Activated CD8-positive, alpha-beta memory T cell treated with anti-CD3 and anti-CD28 coated beads for 24 hours (primary cell): ENCODE data around the gene ARNT2.

ENCODE experiments used
- DNase-seq: peaks from one replicate; pipeline ENCODE4 v3.0.0-alpha.2; 2020

ARNT2 gene

DNA sequence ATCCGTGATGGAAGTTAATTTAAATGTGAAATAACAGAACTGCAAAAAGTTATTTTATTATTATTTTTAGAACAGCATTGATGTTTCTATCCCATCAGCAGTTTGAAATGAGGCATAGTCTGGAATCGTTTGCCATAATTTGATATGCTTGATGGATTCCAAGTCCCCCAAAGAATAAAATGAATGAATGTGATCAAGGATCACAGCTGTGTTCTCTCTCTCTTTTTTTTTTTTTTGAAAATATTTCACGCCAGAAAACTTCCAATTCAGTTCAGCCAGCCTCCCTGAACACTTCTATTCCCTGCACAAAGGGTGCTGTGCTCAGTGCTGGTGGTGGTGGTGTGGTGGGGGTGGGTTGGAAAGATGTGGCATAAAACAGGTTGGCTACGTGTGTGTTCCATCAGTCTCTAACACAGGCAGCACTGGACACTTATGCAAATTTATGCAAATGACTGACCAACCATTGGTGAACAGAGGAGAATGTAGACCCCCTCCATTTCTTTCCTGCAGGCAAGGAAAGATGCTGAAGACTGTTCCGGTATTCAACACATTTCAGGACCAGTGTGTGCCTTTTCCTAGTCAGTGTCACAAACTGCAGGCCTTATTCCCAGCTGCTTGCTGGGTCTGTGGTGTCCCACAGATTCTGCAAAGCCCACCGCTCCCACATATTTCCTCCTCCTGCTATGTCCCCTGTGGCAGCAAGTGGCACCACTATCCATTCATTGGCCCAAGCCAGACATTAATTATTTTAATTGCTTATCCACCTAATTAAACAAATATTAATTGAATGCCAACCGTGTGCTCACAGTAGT lies 10.6 kb downstream of the ARNT2 start:
- no peak for DNase-seq

DNA sequence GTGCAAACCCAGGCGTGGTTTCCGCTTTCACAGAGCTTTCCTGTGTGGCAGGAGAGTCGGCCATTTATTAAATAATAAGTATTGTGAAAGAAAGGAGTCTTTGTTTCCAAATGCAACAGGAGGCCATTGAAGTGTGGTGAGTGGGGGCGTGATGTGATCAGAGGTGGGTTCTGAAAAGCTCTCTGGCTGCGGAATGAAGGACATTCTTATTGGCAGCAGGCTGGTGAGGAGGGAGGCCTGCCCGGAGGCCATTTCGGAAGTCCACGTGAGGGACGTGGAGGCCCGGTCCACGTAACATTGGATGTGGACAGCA lies 11.1 kb downstream of the ARNT2 start:
- DNase-seq: no peak

DNA sequence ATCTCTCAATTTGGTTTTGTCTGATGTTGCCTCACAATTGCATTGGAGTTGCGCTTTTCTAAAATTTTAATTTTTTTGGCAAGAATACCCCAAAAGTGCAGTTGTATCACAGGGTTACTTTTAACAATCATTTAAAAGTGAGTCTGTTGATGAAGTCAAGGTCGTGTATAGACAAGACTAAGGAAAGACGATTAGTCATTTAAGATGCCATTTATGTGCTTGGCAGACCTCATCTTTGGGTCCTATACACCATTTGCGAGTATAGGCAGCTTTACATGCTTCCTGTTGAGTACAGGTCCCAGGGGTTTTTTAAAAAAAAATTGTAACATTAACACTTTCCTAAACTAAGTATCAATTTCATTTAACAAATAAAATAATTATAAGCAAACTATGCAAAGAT lies 12.5 kb downstream of the ARNT2 start:
- DNase-seq: no peak

DNA sequence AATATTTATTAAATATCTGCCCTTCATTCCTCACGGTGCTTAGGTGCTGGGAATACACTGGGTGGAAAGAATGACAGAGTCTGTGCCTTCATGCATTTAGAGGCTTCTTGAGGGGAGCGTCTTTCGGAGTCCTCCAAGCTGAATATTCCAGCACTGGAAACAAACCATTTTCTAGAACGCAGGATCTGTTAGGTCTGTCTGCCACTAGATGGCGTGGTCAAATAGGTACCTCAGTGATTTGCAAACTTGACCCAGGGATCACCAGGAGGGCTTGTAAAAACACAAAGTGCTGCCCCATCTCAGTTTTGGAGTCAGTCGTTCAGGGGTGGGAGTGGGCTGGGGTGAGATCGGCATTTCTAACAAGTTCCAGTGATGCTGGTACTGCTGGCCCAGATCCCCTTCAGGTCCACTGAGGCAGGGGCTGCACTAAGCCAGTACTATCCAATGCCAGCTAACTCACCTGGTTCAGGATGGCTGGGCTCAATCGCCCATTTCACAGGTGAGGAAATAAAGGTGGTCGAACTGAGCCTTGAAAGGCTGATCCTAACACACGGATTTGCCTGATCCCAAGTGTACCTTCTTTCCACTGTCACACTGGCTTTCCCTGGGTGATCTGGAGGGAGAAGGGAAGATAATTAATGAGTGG lies 14.8 kb downstream of the ARNT2 start:
- no peak for DNase-seq

DNA sequence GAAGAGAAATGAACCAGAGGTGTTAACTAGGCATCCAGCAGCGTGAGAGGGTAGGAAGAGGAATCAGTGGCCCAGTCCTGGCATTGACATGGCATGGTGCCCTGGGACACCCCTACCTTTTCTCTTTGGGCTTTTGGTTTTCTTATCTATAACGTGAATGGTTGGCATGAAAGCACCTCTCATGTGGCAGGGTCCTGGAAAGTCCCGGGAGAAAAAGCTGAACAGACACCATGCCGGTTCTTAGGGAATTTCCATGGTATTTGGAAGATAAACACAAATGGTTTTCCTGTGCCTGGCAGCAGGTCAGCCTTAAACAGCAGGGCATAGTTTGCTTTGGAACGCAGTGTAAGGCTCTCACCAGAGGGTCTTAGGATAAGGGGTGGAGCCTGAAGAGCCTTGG lies 15.4 kb downstream of the ARNT2 start:
- DNase-seq: peak; percentile 21

DNA sequence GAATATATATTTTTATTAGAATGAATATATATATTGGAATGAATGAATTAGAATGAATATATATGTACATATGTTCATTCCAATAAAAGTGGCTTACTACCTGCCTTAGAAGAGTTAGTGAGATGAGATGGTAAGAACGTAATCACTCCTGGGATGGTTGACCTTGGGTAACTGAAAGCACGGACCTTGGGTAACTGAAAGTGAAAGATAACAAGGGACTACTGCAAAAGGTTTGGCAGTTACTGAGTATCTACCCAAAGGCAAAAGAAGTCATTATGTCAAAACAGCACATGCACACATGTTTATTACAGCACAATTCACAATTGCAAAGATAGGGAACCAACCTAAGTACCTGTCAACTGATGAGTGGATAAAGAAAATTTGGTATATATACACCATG lies 16.5 kb downstream of the ARNT2 start:
- no peak for DNase-seq

DNA sequence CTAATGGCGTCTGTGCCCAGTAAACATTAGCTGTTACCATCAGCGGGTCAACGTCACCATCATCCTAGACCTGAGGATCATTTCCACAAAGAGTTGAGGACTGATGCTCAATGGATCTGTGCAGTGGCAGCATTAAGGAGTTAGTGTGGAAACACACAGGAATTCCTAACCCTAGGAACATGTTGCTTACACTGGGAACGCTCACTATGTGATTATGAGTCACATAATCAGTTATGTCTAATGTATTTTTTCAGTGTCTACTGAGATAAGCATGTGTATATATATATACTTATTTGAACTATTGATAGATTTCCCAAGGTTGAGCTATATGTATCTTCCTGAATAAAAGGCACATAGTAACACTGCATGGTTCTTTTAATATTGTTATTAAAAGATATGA lies 19.0 kb downstream of the ARNT2 start:
- no peak for DNase-seq

DNA sequence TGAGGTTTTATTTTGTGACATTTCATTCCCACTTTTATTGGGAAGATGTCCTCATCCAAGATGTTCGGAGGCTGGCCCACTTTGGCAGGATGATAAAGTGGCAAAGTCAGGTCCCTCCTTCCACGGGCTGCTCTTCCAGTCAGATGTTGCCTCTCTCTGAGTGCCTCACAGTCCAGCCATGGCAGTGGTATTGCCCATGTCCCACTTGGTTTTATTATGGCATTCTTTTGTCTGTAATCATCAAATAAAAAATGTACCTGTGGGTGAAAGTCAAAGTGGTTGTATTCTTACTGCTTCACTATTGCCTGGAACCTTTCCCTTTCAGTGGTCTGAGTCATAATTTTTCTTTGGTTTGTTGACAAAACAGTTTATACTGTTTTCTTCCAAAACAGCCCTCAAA lies 20.2 kb downstream of the ARNT2 start:
- DNase-seq: no peak

DNA sequence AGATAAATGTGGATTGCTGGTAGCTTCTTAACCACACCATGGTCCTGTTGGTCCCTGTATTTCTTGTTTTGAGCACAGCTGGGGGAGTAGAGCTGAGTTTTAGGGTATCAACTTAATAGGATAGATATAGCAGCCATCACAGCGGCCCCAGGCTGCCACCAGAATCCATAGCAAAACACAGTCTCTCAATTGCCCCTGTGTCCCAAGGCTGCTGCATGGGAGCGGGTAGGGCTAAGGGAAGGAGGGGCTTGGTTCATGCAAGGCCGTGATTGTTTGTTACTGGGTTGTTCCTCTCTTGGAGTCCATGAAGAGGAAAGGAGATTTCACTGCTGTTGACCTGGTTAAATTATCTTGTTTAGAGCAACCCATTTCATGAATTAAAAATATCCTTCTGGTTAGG lies 22.1 kb downstream of the ARNT2 start:
- DNase-seq: no peak

DNA sequence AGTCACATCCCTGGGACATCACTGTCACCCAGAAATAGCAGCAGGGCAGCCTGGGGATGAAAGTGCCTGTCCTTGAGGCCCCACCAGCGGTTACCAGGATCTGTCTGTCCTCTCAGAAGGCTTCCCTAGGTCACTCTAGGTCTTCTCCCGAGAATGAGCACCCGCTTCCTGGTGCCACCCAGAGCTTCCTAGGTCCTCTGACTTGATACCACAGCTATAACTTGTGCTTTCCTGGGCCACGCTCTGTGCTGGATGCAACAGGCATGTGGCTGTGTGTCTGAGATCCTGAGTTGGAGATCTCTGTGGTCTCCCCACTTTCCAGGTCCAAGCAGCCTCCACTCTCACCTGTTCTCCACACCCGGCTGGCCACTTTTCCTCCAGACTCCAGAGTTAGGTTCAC lies 25.8 kb downstream of the ARNT2 start:
- no peak for DNase-seq

DNA sequence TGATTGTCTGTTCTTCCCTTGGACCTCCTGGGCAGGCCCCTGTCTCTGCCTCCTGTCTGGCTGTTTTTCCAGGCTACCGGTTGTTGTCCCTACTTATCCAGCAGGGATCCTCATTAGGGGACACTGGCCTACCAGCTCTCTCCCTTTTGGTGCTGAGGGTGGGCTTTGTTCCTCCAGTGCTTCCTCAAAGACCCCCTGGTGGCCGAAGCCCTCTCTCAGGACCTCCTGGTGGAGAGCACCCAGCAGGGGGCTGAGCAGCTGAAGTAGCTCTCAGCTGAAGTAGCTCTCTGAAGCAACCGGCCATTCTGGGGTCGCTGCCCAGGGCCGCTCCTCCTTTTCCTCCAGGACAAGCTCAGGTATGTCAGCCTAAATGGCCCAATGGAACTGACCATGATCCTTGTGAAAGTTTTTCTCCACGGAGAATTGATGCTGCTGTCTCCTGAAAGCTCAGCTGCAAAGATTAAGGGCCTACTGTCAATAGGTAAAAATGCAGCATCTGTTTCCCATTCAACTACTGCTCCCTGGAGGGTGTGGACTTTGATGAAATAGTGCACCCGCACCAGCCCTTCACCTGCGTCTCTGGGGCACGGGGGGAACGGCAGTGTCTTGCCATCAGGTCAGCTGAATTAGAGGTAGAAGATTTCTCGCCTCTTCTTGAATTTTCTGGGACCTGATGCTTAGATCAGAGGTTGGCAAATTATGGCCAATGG lies 27.6 kb downstream of the ARNT2 start:
- DNase-seq: no peak

DNA sequence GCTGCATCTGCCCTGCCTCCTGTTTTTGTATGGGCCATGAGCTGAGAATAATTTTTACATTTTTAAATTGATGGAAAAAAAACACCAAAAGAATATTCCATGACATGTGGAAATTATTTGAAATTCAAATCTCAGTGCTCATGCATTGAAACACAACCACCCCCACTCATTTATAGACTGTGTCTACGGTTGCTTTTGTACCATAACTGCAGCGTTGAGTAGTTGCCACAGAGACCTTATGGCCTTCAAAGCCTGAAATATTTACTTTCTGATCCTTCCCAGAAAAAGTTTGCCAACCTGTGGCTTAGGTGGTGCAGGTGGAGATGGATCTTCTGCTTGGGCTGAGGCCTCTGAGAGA lies 28.1 kb downstream of the ARNT2 start:
- no peak for DNase-seq

DNA sequence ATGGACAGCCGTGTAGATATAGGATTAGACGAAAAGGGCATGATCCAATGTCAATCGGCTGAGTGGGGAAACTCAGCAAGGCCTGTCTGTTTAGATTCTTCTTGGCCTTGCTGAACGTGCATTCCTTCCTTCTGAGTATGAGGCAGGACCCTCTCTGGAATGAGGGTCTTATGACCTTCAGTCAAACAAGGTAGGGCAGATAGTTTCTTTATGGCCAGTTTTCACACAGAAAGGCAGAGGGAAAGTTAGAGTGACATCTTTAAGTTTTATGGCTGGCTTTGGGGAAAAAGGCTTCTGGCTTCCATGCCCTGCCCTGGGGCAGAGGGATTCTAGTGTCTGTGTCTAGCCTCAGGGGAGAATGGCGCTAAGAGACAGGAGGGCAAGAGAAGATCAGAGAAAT lies 29.7 kb downstream of the ARNT2 start:
- DNase-seq: no peak

DNA sequence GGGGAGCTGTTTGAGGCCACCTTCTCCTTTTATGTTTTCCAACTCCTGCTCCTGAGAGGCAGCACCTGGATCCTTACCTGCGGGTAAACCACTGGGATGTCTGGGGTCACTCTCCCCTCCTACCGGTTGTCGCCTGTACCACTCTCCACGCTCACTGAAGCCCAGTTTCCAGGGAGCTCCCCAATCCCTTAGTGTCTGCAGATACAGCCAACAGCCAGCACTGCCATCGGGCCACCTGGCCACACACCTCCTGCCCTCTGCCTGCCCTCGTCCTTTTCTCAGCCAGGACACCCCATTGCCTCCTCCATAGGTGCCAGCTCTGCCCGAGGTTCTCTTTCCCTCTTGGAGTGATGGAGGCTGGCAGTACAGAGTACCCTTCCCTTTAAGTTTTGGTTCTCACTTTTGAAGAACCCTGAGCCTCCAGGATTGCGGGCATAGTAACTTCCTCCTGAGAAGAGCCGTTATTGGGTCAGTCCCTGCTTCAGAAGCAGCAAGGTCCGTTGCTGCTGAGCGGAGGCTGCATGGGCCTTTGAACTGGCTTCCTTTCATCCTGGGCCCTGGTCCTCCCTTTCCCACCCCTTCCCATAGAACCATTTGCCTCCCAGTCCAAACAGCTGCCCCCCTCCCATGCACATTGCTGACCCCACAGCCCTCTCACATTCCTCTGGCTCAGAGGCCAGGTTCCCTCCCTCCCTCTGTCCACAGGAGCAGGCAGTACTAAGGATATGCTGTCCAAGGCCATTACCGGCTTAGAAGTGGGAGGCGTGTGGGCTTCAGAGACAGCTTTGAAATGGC lies 30.9 kb downstream of the ARNT2 start:
- no peak for DNase-seq

DNA sequence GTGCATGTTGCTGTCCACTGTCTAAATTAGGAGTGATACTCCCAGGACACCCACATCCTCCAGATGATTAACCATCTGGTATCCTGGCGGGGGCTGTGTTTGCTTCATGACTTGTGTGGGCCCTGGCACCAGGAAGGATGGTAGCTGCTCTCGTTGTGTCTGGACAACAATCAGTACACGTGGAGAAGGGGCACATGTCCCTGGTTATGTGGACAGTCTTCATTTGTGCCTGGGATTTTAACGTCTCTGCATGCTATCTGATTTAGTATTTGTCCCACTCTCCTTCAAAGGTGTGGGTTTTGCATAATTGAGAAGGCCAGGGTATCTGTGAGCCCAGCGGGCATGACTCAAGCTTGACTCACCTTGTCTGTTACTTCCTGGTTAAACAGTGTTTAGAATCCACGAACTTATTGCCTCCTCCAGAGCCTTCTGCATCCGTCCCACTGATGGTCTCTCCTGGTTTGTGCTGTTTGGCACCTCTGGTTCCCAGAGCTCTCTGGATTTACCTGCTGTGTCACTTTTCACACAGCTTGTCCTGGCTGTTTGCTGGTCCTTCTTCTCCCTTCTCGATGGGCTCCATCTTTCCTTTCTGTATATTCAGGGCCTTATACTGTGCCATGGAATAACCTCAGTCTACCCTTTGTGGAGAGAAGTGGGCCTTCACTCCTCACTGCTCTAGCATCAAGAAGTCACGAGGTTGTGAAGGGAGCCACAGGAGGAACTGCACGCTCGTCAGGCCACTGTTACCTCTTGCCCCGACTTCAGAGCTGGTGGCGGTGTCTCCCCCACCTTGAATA lies 32.5 kb downstream of the ARNT2 start:
- peak; percentile 30 for DNase-seq

DNA sequence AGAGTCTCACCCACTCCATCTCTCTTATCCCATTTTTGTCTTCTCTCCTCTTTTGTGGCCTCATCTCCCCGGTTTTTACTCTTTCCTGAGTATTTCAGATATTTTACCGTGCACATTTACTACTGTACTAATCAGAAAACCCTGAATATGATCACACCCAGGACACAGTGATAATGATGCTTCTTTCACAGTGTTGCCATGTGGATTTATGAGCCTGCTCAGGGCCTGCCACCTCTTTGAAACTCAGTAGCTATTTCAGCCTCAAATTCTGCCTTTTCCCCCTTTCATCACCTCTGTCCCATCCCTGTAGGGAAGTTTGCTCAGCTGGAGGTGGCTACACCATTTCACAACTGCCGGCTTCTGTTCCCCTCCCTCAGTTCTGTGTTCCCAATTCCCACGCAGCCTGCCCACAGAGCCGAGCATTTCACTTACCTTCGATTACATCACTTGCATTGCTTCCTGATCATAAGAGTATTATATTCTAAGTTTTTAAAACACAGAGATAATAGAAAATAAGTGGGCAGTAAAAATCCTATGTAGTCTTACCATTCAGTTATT lies 33.2 kb downstream of the ARNT2 start:
- peak; percentile 41 for DNase-seq

DNA sequence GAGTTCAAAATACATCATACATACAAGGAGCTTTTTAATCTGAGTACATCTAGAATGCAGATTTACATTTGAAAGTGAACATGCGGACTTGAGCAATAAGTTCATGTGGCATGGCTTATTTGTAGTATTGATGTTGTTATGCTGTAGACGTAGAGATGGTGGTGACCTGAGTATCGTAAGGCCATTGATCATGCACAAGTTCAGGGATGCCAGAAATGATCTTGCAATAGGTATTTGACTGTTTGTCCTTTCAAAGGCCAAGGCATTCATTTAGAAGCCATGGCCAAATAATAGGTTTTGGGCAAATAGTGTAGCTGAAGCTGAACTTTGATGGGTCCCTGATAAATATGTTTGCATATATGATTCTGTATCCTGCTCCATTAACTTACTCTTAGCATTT lies 35.0 kb downstream of the ARNT2 start:
- DNase-seq: no peak

DNA sequence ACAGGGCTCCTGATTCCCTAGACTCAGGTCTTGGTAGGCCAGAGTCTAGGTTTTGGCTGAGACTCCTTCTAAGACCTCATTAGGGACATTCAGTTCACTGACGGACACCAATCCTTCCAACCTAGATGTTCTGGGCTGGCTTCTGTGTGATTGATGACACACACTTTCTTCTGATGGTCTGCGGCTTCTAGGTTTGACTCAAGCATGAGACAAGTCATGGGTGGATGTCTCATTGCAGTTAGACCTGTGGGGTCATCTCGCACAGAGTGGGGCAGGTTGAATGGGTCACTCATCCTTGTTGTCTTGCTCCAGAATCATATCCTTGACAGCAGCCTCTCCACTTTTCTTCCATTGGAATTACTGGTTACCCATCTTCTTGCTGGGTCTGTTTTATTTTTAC lies 35.8 kb downstream of the ARNT2 start:
- DNase-seq: no peak

DNA sequence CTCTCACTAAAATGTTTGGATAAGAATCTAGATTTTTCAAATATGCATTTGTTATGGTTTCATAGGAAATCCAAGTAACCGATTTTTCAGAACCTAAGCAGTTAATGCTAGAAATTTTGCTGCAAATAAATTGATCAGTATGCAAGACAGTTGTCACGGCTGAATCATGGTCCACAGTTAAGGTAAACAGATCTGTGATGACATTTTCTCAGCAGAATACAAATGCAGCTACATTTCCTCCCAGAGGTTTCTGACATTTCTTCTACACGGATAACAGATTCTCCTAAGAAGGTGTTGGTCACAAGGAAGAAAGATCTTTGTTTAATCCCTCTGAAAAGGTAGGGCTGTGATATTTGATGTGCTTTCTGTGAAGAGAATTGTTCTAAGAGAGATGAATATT lies 36.9 kb downstream of the ARNT2 start:
- DNase-seq: no peak

DNA sequence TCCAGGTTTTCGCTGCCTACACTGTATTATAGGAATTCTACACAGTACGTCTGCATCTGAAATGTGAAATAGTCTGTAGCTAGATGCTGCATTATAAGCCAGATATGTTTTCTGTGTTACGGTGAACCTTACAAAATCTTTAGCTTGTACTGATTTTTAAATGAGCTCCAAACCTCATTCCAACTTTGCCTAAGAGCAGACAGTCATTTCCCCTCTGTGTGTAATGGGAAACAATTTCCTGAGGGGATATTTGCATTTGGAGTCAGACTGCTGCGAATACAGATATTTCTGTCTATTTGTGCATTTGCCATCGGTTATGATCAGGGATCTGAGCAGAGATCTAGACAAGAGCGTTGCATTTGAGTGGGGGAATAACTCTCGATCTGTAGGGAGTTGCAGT lies 37.5 kb downstream of the ARNT2 start:
- DNase-seq: no peak

DNA sequence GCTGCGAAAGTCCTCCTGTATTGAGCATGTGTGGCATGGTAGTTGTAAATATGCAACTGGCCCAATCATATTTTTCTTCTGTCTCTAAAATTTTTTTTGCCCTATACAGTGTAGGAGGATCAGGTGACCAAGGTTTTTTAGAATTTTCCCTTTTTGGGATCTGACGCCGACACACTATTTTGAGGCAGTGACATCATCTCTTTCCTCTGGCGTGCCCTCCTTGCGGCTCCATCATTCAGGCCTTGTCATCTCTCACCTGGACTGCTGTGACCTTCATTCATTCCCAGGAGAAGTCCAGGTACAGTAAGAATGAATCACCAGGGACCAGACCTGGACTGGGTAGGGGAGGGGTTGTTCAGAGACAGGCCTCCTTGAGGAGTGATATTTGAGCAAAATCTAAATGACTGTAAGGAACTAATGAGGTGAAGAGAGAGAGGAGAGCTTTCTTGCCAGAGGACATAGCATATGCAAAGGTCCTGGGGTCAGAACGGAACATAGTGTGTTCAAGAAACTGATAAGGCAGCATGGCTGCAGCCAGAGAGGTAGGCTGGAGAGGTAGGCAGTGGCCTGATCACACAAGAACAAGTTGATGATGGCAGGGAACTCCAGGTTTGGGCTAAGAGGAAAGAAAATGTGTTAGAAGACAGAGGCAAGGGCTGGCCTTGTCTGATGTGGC lies 38.7 kb downstream of the ARNT2 start:
- no peak for DNase-seq
